NCI-H2081 (cell line): ENCODE results near the gene ATP6V0B.
A peak's percentile ranks its signal among the peaks of the same experiment; 100 is the strongest.

ENCODE experiments used
- DNase-seq, 2 experiments: peaks; one replicate each; lab custom pipeline; 2025; lab: John Stamatoyannopoulos, UW

ATP6V0B gene

DNA sequence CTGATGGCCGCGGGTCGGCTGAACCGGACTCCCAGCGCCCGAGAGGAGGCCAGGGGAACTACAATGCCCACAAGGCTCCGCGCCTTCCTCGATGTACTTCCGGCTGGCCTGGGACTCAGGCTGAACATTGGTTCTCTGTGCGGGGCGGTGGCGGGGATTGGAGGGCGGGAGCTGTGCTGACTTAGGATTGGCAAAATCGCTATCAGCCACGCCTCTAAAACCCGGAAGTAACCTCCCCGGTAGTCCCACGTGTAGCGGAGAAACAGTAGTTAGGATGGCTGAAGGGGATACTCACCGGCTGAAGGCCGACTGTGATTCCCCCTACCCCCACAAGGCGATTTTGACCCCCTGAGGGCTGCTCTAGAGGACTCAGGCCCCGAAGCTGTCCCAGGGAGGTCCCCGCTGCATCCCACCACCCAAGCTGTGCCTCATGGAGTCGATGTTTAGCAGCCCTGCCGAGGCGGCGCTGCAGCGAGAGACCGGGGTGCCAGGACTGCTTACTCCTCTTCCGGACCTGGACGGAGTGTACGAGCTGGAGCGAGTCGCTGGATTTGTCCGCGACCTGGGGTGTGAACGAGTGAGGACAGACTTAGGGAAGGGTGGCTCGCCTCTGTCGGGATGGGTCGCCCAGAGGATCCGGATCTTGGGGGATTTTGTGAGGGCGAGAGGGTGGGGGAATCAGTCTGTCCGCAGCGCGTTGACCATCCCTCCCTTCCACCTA, 4.9 kb upstream of the ATP6V0B start, which contains the start of gene DPH2:
Gene DPH2 (plus strand): TSS at position 265 of the 721 bp plus-strand sequence. CDS start 166 bp downstream, at position 431.
- peak; percentile 99 to 100 for DNase-seq

DNA sequence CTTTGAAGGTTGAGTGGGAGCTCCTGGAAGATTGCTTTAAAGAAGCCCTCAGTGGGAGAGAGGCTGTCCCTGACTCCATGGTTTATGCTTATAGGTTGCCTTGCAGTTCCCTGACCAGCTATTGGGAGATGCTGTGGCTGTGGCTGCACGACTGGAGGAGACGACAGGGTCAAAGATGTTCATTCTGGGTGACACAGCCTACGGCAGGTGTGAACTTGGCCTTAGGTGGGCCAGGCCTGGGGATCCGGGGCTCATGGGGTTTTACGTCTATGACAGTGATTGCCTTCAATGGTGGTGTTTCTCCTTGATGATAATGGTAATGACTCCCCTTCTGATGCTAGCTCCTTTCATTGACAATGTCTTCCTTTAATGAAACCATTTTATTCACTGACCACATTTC, 4.3 kb upstream of the ATP6V0B start:
- DNase-seq: no peak

DNA sequence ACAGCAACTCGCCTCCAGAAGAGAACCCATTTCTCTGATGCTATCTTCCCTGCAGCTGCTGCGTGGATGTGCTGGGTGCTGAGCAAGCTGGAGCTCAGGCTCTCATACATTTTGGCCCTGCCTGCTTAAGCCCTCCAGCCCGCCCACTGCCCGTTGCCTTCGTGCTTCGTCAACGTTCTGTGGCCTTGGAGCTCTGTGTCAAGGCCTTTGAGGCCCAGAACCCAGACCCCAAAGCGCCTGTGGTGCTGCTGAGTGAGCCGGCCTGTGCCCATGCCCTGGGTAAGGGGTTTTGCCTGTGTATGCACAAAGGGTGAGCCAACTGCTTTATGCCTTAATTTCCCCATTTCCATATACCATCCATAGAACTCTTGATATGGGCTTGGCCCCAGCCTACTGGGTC, 3.8 kb upstream of the ATP6V0B start:
- no peak for DNase-seq

DNA sequence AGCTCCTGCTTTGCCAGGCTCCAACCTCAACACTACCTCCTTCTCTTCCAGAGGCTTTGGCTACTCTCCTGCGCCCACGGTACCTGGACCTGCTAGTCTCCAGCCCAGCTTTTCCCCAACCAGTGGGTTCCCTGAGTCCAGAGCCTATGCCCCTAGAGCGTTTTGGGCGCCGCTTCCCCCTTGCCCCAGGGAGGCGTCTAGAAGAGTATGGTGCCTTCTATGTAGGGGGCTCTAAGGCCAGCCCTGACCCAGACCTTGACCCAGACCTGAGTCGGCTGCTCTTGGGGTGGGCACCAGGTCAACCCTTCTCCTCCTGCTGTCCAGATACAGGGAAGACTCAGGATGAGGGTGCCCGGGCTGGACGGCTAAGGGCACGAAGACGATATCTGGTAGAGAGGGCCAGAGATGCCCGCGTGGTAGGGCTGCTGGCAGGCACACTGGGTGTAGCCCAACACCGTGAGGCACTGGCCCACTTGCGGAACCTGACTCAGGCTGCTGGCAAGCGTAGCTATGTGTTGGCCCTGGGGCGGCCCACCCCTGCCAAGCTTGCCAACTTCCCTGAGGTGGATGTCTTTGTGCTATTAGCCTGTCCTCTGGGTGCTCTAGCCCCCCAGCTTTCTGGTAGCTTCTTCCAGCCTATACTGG, 3.3 kb upstream of the ATP6V0B start:
- DNase-seq: no peak

DNA sequence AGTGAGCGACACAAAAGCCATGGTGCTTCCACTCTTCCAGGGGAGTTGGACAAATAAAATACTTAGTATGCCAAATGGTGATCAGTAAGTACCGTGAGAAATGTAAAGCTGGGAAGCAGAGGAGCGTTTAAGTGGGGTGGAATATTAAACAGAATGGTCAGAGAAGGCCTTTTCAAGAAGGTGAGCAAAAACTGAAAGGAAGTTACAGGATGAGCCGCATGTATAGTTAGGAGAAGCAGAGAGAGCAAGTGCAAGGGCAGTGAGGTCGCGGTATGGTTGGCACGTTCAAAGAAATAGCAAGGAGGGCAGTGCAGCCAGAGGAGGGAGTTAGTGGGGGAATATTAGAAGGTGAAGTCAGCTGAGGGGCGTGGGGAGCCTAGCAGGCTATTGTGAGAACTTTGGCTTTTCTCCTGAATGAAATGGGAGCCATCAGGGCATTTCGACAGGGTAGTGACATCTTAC, 748 bp upstream of the ATP6V0B start:
- DNase-seq: no peak

DNA sequence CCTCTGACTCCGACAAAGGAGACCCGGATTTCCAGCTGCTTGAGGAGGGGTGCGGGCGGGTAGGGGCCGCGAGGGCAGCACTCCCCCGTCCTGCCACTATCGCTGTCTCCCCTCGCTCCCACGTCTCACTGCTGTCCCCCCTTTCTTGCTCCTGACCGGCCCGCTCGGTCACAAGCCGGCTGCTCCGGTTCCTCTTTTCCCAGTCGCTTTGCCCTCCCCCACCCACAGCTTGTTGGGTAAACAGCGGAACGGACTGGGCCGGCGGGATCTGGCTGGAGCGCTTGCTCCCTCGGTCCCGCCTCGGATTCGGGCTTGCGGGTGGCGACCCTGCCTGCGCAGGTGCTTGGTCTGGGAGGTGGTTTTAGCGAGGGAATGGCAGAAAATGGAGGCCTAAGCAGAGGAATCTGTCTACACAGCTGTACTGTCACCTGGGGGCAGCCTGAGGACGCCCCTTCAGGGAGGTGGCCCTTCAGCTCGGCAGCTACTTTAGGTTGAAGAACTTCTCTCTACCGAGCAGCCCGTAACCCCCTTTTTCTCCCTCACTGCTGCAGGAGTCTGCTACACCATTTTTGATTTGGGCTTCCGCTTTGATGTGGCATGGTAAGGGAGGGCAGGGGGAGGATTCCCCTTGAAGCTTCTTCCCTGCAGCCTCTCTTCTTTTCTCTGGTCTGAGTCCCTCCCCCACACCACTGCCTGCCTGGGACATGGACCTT, 645 bp downstream of the ATP6V0B start:
- peak in 1 of 2 experiments; percentile 20 for DNase-seq

DNA sequence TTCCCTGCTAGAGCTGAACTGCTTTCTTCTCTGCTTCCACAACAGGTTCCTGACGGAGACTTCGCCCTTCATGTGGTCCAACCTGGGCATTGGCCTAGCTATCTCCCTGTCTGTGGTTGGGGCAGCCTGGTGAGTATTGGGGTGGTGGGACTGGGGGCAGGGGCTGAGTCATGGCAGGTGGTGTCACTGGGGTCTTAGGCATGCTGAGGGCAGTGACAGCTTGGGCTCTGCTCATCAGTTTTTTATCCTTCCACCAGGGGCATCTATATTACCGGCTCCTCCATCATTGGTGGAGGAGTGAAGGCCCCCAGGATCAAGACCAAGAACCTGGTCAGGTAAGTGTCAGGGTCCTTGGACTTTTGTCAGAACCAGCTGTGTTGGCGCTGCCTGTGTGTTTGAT, 1.3 kb downstream of the ATP6V0B start:
- no peak for DNase-seq

DNA sequence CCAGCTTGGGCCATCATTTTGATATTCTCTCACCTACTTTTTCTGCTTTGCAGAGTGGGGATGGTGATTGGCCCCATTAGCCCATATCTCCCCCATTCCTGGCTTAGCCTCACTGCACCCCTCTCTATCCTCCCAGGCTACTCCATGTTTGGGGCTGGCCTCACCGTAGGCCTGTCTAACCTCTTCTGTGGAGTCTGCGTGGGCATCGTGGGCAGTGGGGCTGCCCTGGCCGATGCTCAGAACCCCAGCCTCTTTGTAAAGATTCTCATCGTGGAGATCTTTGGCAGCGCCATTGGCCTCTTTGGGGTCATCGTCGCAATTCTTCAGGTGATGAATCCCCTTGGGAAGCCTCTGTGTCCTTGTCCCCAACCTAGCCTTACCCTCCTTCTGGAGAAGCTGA, 2.1 kb downstream of the ATP6V0B start:
- DNase-seq: no peak

DNA sequence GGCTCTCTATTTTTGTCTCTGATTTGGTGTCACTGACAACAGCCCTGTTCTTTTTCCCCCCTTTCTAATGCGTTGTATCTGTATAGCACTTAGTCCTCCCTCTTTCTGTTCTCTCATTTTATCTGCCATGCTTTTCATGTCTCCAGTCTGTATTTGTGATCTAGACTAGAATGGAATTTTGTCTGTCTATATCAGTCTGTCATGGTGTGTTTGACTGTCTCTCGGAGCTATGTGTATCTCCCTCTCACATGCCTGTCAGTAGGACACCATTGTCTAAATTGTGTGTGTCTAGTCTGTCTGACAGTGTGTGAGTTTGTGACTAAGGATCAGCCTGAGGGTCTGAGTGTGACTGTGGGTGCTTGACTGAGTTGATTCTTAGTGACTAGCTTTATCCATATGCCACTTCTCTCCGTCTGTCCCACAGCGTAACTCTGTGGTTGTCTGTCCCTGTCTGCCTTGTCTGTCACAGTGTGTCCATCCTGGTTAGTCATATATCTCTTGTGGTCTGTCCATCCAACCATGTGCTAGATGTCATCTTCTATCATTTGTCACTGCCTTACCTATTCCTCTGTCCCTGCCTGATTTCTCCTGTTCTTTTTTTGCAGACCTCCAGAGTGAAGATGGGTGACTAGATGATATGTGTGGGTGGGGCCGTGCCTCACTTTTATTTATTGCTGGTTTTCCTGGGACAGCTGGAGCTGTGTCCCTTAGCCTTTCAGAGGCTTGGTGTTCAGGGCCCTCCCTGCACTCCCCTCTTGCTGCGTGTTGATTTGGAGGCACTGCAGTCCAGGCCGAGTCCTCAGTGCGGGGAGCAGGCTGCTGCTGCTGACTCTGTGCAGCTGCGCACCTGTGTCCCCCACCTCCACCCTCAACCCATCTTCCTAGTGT, 2.9 kb downstream of the ATP6V0B start:
- DNase-seq: no peak

DNA sequence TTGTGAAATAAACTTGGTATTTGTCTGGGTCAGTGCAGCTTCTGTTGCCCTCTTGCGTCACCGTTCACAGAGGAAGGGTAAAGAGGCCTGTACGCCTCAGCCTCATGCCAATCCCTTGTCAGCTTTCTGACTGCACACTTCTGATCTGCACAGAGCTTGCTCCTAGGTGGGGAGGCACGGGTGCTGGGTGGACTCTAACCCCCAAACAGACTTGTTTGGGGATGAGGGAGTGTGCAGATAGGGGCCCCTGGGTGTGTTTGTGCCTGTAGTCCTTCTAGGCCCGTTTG, 3.4 kb downstream of the ATP6V0B start:
- DNase-seq: no peak

DNA sequence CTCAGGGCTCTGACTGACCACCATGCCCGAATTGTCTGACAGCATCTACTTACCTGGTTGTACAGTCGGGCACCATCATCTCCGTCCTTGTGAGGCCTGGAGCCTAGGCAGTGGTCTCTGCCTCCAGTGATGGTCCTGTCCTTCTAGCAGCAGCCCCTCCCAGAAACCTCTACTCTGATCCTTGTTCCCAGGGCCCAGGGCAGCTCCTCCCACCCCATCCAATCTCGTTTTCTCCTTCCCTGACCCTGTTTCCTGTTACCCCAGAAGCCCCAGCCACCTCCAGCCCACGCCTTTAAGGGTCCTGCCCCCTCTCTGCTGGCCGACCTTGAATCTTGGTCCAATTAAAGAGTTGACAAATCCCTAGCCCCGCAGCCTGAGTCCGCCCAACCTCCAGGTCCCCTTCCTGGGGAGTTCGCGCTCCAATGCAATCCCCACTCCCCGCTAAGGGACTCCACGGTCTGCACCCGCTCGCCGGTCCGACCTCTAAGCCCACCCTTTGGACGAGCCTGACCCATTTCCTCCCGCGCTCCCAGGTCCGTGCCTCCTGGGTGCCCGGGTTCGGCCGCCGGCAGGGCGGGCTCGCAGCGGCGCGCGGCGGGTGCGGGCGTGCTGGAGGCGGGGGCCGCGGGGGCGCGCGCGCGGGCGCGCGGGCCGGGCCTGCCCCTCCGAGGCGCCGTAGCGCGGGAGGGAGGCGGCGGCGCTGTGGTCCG, 3.9 kb downstream of the ATP6V0B start, which contains the start of gene B4GALT2:
Gene B4GALT2 (plus strand): TSS at position 660 of the 710 bp plus-strand sequence. CDS start 1,951 bp downstream, outside the sequence.
- DNase-seq: peak; percentile 56 to 73

DNA sequence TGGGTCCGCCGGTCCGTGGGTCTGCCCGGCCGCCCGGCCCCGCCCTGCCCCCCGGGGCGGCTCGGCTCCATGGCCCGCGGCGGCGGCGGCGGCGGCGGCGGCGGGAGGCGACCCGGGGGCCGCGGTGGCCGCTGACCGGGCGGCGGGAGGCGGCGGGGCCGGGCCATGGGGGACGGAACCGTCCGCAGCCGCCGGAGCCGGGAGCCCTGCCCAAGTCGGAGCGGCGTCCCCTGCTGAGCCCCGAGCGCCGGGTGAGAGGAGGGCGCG, 4.4 kb downstream of the ATP6V0B start:
- DNase-seq: no peak

DNA sequence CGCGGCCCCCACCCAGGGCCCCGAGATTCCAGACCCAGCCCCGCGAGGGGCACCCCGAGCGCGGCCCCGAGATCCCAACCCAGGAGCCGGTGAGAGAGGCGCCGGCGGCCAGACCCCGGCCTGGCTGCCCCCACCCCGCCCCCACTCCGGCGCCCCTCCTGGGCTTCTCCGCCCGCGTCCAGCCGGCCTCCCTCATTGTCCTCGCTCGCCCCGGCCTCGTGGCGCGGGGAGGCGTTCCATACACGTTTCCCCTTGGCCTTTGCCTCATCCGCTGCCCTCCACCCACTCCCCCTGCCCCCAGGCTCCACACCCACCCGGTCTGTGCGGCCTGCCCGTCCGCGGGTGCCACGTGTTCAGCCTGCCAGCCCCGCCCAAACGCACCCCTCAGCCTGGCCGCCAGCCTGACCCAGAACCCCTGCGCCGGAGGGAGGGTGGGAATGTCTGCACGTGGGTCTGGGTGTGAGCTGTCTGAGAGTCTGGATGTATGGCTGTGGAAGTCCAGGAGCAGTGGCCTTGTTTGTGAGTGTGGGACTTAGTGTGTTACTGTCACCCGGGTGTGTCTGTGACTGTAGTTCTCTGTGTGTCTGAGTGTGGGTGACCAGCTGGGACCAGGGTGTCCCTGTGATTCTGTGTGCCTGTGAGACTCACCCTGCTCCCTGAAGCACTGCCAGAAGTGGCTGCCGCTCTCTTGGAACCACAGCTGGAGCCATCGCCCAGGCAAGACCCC, 4.9 kb downstream of the ATP6V0B start:
- peak; percentile 16 to 44 for DNase-seq

DNA sequence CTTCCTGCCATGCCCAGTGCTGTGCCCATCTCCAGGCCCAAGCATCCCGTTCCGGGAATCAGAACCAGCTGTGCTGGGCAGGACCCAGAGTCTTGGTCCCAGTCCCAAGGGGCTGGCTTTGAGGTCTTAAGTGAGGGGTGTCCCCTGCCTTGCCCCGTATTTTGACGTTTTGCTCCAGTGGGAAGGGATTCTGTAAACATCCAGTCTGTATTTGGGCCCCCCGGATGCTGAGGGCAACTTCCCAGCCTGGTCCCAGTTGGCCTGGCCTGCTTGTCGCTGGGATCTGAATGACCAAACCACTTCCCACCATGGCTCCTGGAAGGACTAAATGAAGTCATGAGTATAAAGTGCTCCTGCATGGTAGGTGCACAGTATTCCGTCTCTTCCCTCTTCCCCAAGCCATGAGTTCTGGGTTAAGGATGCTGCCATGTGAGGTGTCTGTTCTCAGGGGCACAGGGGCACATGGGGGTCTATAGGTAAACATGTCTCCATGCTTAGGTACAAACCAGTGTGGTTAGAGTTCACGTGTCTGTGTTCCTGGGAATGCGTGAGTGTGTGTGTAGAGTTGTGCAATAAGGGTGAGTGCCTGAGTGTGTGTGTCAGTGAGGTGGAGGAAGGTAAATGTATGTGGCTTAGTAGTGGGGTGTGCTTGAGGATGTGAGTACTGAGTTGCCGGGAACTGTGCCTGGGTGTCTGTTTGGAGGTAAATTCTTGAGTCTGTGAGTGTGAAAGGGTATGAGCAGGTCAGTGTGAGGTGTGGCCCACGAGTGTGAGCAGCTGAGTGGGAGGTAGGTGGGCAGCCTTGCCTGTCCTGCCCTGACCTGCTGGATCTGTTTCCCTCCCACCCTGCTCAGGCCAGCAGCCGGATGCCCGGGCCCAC, 5.7 kb downstream of the ATP6V0B start:
- no peak for DNase-seq

DNA sequence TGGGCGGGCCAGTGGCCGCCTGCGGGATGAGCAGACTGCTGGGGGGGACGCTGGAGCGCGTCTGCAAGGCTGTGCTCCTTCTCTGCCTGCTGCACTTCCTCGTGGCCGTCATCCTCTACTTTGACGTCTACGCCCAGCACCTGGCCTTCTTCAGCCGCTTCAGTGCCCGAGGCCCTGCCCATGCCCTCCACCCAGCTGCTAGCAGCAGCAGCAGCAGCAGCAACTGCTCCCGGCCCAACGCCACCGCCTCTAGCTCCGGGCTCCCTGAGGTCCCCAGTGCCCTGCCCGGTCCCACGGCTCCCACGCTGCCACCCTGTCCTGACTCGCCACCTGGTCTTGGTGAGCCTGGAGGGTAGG, 6.4 kb downstream of the ATP6V0B start:
- DNase-seq: no peak

DNA sequence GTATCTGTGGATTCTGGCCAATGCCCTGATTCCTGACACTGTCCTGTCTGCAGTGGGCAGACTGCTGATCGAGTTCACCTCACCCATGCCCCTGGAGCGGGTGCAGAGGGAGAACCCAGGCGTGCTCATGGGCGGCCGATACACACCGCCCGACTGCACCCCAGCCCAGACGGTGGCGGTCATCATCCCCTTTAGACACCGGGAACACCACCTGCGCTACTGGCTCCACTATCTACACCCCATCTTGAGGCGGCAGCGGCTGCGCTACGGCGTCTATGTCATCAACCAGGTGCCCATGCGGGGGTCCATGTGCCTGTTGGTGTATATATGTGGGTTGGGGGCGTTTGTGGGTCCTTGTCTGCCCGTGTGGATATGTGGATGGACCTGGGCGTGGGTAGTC, 6.9 kb downstream of the ATP6V0B start:
- no peak for DNase-seq

DNA sequence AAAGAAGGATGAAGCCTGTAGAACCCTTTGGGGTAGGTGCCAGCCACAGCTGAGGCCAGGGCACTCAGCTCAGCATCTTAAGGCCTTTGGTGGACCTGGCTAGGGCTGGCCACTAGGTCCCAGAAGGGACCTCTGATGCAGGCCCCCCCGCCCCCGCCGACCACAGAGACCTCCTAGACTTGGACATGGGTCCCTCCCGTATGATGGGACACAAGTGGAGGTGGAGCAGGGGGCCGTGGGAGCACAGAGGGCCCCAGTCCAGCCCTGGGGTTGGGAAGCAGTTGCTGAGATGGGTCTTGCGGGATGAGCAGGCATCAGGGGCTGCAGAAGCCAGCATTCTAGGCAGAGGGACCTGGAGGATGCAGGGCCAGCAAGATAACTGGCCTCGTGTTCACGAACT, 7.5 kb downstream of the ATP6V0B start:
- DNase-seq: no peak

DNA sequence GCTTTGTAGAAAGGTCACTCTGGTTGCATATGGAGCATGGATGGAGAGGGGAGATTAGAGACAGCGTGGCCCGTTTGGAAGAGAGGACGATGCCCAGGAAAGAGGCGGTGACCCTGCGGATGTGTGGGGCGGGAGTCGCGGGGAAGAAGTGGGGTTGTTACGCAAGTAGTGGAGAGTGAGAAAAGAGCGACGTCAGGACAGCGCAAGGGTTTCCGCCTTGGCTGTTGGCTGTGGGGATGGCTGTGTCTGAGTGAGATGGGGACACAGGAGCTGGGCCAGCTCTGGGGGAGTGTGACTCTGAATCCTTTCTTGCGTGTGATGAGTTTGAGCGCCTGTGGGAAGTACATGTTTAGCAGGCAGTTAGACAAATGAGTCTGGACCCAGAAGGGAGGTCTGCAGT, 8.0 kb downstream of the ATP6V0B start:
- DNase-seq: no peak

DNA sequence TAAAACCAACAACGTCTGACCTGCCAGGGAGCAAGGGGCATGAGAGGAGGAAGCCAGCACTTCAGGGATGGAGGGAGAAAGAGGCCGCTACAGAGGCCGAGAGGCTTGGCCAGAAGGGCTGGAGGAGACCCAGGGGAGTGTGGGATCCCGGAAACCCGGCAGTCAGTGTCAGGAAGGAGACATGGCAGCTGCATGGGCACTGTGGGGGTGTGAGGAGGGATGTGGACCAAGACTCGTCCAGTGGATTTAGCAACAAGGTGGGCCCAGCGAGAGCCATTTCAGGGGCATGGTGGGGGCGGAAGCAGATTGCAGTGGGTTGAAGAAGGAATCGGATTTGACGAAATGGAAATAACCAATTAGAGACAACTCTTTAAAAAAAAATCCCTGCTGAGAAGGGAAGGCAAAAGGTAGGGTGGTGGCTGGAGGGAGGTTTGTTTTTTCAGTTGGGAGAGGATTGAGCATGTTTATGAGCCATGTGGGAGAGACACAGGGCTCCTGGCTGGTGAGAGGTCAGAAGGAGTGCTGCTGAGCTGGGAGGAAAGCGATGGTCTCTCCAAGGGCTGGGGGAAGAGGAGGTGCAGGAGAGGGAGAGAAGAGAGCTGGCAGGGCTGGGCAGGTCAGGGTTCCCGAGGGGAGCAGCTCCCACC, 8.6 kb downstream of the ATP6V0B start:
- no peak for DNase-seq

DNA sequence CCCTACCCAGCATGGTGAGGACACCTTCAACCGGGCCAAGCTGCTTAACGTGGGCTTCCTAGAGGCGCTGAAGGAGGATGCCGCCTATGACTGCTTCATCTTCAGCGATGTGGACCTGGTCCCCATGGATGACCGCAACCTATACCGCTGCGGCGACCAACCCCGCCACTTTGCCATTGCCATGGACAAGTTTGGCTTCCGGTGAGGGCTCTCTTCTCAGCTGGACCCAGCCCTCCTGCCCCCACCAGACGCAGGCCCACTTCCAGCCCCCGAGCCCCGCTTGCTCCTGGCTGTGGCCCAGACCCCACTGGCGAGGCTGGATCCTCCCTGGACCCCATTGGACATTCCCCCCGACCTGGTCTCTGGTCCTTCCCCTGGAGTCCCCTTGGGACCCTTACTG, 10.1 kb downstream of the ATP6V0B start:
- no peak for DNase-seq
